Measurements from ENCODE around the gene FCAMR.

Gene FCAMR

DNA sequence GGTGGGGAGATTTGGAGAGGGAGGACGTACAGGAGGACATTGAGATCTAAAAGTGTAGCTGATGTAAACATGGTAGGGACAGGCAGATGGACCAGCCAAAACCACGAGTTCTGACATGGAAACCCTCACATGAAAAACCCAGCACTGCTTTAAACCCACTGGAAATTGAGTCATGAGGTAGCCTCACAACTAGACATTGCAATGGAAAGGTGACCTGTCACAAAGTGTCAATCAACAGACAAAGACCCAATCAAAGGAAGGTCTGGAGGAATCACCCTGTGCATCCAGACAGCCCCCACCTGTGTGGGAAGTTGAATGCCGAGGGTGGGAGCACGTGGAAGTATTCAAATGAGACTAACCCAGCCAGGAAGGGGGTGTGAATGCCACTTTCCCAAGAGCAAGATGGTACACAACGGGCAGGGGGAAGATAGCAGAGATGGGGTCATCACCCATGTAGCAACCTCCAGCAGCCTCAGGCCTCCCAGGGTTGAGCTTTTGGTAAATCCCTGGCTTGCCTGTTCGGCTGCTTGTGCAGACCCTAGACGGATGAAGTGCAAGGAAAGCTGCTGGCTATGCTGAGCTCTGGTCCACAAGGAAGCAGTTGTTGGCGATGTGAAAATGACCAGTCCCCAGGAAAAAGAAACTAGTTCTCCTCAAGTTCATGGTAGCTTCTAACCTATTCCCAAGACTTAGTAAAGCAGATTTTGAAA, 54.1 kb downstream of the FCAMR start:
- DNase-seq (ENCODE audit: low read depth, low spot score) = no peak
- H3K9ac ChIP-seq (ENCODE audit: insufficient read length, low read depth) = no peak overlapping the region

DNA sequence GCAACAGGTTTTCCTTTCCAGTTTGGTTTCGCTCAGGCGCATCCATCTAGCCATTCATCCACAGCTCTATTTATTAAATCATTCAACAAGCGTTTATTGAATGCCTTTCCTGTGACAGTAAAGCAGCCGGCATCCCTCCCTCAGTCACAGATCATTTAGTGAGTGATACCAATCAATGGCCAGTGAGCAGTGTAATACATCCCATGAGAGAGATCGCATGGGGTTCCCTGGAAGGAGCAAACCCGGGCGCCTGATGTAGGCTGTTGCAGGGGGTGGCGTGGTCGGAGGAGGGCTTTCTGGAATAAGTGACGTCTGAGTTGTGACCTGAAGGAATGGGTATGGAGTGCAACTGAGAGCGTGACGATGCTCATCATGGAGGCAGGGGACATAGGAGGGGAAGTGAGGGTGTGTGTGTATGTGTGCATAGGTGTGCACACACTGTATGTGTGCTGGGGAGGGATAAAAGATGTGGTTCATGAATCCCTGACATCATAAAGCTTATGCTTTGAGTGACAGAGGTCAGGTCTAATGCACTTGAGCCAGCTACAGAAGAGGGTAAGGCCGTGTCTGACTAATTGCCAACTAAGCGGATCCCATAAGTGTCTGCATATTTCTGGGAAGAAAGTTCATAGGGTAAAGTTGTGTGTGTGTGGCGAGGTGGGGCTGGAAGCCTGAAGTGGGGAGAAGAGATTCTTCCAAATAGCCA, 55.1 kb downstream of the FCAMR start:
- peaks cover 23% of the 10 kb centered on the region for H3K27me3 ChIP-seq (ENCODE audit: insufficient read depth, insufficient read length)
- DNase-seq (ENCODE audit: low read depth, low spot score) = no peak
- no peak overlapping the region for H3K4me3 ChIP-seq (ENCODE audit: insufficient read length, low read depth)
- no peaks in the 10 kb centered on the region for H3K4me1 ChIP-seq (ENCODE audit: insufficient read depth, insufficient read length)
- H3K9ac ChIP-seq (ENCODE audit: insufficient read length, low read depth) = no peak overlapping the region
- H3K9me3 ChIP-seq (ENCODE audit: insufficient read depth, low read length) = no peaks in the 10 kb centered on the region
- TF ChIP-seq YY1 (IDR thresholded peaks at IDR 0.05; ENCODE audit: insufficient read depth, insufficient read length) (no peak), SUZ12 (IDR thresholded peaks at IDR 0.05; ENCODE audit: extremely low read depth, insufficient read depth, insufficient read length) (no peak), ZNF274 (IDR thresholded peaks at IDR 0.05; ENCODE audit: low read depth, low read length) (no peak)
- no peaks in the 10 kb centered on the region for H3K36me3 ChIP-seq (ENCODE audit: insufficient read depth, insufficient read length, low read length)

More for the DNA sequence above, 54.1 kb downstream of the FCAMR start:
- Histone ChIP-seq H3K36me3 (ENCODE audit: insufficient read depth, insufficient read length, low read length) (no peaks in the 10 kb centered on the region), H3K4me1 (ENCODE audit: insufficient read depth, insufficient read length) (no peaks in the 10 kb centered on the region), H3K27me3 (ENCODE audit: insufficient read depth, insufficient read length) (peaks cover 15% of the 10 kb centered on the region), H3K9me3 (ENCODE audit: insufficient read depth, low read length) (no peaks in the 10 kb centered on the region), H3K4me3 (ENCODE audit: insufficient read length, low read depth) (no peak overlapping the region)
- TF ChIP-seq ZNF274 (IDR thresholded peaks at IDR 0.05; ENCODE audit: low read depth, low read length) (no peak), SUZ12 (IDR thresholded peaks at IDR 0.05; ENCODE audit: extremely low read depth, insufficient read depth, insufficient read length) (no peak), YY1 (IDR thresholded peaks at IDR 0.05; ENCODE audit: insufficient read depth, insufficient read length) (no peak)

DNA sequence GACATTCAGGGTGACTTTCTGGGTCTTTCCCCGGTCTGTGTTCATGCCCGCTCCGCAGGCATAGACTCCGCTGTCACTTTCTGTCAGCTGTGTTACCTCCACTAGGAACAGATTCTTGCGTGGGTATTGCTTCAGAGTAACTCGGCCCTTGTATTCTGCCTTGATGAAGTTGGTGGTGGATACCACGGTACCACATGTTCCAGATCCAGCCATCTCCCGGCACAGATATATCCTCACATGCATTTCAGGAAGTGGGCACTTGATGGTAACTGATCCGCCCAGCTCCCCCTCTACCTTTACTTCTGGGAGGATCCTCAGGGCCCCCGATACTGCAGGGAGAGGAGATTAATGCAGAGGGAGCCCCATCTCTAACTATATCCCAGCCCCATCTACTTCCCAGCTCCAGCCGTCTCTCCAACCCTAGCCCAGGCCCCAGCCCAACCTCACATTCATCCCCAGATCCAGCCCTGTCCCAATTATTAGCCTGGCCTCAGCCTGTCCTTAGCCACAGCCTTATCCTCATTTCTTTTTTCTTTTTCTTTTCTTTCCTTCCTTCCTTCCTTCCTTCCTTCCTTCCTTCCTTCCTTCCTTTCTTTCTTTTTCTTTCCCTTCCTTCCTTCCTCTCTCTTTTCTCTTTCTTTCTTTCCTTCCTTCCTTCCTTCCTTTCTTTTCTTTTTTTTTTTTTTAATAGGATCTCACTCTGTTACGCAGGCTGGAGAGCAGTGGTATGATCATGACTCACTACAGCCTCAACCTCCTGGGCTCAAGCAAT, 56.3 kb downstream of the FCAMR start:
- no peaks in the 10 kb centered on the region for H3K9me3 ChIP-seq (ENCODE audit: insufficient read depth, low read length)
- no peak for TF ChIP-seq YY1 (IDR thresholded peaks at IDR 0.05; ENCODE audit: insufficient read depth, insufficient read length)
- no peak for TF ChIP-seq ZNF274 (IDR thresholded peaks at IDR 0.05; ENCODE audit: low read depth, low read length)
- TF ChIP-seq SUZ12 (IDR thresholded peaks at IDR 0.05; ENCODE audit: extremely low read depth, insufficient read depth, insufficient read length) = no peak
- no peaks in the 10 kb centered on the region for H3K4me1 ChIP-seq (ENCODE audit: insufficient read depth, insufficient read length)
- no peak overlapping the region for H3K4me3 ChIP-seq (ENCODE audit: insufficient read length, low read depth)
- no peaks in the 10 kb centered on the region for H3K36me3 ChIP-seq (ENCODE audit: insufficient read depth, insufficient read length, low read length)
- no peak overlapping the region for H3K9ac ChIP-seq (ENCODE audit: insufficient read length, low read depth)
- peaks cover 34% of the 10 kb centered on the region for H3K27me3 ChIP-seq (ENCODE audit: insufficient read depth, insufficient read length)
- no peak for DNase-seq (ENCODE audit: low read depth, low spot score)

DNA sequence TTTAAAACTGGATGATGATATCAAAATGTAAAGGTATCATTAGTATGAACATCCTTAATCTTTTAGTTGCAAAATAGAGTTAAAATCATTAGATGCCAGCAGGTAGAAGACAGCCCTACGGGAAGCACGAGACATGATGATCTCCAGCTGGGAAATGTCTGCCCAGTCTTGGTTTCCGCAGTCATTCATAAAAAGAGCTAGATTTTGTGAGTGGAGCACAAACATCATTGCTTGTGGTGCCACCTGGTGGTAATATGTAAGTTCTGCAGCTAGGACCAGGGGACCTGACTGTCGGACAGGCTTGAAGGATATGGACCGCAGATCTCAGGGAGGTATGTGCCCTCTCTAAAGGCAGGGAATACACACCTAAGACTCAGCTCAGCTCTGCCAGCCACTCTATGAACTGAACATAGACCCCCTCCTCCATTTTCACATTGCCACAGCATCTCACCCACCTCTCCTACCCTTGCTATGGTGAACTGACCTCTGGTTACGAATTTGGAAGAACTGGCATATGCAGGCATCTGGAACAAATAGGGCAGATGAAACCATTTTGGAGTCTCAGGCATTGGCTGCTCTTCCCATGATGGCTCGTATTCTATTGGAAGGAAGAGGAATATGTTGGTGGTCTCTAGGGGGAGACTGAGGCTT, 57.7 kb downstream of the FCAMR start:
- Histone ChIP-seq H3K27me3 (ENCODE audit: insufficient read depth, insufficient read length) (peaks cover 48% of the 10 kb centered on the region), H3K4me3 (ENCODE audit: insufficient read length, low read depth) (no peak overlapping the region), H3K4me1 (ENCODE audit: insufficient read depth, insufficient read length) (no peaks in the 10 kb centered on the region), H3K9ac (ENCODE audit: insufficient read length, low read depth) (no peak overlapping the region), H3K9me3 (ENCODE audit: insufficient read depth, low read length) (no peaks in the 10 kb centered on the region), H3K36me3 (ENCODE audit: insufficient read depth, insufficient read length, low read length) (no peaks in the 10 kb centered on the region)
- DNase-seq (ENCODE audit: low read depth, low spot score) = peak; percentile 68
- no peak for TF ChIP-seq SUZ12 (IDR thresholded peaks at IDR 0.05; ENCODE audit: extremely low read depth, insufficient read depth, insufficient read length)
- TF ChIP-seq ZNF274 (IDR thresholded peaks at IDR 0.05; ENCODE audit: low read depth, low read length) = no peak
- no peak for TF ChIP-seq YY1 (IDR thresholded peaks at IDR 0.05; ENCODE audit: insufficient read depth, insufficient read length)

DNA sequence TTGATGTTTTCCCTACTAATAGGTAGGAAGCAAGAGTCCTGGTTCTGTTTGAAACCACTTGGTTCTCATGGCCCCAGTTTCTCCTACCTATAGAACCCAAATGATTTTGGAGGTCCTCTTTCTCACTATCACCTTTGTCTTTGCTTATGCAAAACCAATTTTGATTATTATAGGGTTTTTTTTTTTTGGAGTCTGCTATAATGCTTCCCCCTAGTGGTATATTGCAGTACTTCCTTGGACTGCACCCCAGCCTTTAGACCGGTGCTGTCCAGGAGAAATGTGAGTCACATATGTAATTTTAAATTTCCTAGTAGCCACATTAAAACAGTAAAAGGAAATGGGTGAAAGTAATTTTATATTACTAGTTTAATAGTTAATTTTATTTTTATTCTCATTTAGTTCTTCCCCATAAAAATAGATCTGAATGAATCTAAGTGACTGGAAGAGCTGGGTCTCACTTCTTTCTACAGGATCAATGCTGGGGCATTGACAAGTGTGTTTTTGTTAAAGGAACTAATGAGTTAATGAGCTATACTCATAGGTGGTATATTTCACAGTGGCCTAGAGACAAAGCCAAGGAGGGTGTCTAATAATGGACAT, 59.1 kb downstream of the FCAMR start:
- DNase-seq (ENCODE audit: low read depth, low spot score) = no peak
- Histone ChIP-seq H3K9ac (ENCODE audit: insufficient read length, low read depth) (no peak overlapping the region), H3K9me3 (ENCODE audit: insufficient read depth, low read length) (no peaks in the 10 kb centered on the region), H3K4me3 (ENCODE audit: insufficient read length, low read depth) (no peak overlapping the region), H3K36me3 (ENCODE audit: insufficient read depth, insufficient read length, low read length) (no peaks in the 10 kb centered on the region), H3K4me1 (ENCODE audit: insufficient read depth, insufficient read length) (peaks cover 2% of the 10 kb centered on the region), H3K27me3 (ENCODE audit: insufficient read depth, insufficient read length) (peaks cover 47% of the 10 kb centered on the region)
- TF ChIP-seq YY1 (IDR thresholded peaks at IDR 0.05; ENCODE audit: insufficient read depth, insufficient read length) = no peak
- TF ChIP-seq SUZ12 (IDR thresholded peaks at IDR 0.05; ENCODE audit: extremely low read depth, insufficient read depth, insufficient read length) = no peak
- TF ChIP-seq ZNF274 (IDR thresholded peaks at IDR 0.05; ENCODE audit: low read depth, low read length) = no peak

DNA sequence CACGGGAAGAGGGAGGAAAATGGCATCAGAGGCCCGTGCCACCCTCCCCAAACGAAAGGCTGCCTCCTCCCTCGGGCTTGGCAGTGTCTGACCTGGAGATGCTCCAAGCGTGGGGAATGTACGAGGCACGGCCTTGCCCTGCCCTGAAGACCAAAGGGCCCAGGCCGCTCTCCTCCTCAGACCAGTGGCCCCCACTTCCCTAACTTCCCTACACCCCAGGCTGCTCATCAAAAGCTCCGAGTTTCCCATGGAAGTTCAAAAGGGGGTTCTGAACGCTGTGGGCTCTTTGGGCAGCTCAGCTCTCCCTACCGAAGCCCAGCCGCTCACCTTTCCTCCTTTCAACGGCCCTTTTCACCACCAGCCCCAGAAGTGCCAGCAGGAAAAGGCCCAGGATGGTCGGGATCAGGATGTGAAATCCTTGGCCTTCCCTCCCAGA, 60.4 kb downstream of the FCAMR start:
- peaks cover 46% of the 10 kb centered on the region for H3K27me3 ChIP-seq (ENCODE audit: insufficient read depth, insufficient read length)
- no peaks in the 10 kb centered on the region for H3K9me3 ChIP-seq (ENCODE audit: insufficient read depth, low read length)
- H3K36me3 ChIP-seq (ENCODE audit: insufficient read depth, insufficient read length, low read length) = no peaks in the 10 kb centered on the region
- H3K4me3 ChIP-seq (ENCODE audit: insufficient read length, low read depth) = peak overlapping the region; percentile 52
- peaks cover 2% of the 10 kb centered on the region for H3K4me1 ChIP-seq (ENCODE audit: insufficient read depth, insufficient read length)
- no peak for DNase-seq (ENCODE audit: low read depth, low spot score)
- peak overlapping the region; percentile 62 for H3K9ac ChIP-seq (ENCODE audit: insufficient read length, low read depth)
- TF ChIP-seq ZNF274 (IDR thresholded peaks at IDR 0.05; ENCODE audit: low read depth, low read length) (no peak), YY1 (IDR thresholded peaks at IDR 0.05; ENCODE audit: insufficient read depth, insufficient read length) (no peak), SUZ12 (IDR thresholded peaks at IDR 0.05; ENCODE audit: extremely low read depth, insufficient read depth, insufficient read length) (no peak)

Measured in NT2/D1 (cell line).